CD14-positive monocyte (primary cell): ENCODE measurements around the gene GTF3C1. TPM values are rescaled to one million over a fixed set of nuclear protein-coding genes. Genes with fewer than 3 reads are reported as not detected.
A peak's percentile ranks its signal among the peaks of the same experiment; 100 is the strongest.

Source experiments
- DNase-seq, 3 donors: peaks; one replicate each; pipeline ENCODE4 v3.0.0-alpha.2; 2011 to 2022
- H2AFZ ChIP-seq: 2 replicates; pipeline ENCODE4 v1.6.0; 2012; ENCODE audit warnings: mild to moderate bottlenecking, low read depth, low read length, inconsistent platforms; ENCODE audit not compliant: insufficient read depth, poor library complexity, severe bottlenecking
- H3K27ac ChIP-seq, 2 donors: 1 replicate in 1 of 2; 2 replicates in 1 of 2; pipeline ENCODE4 v1.5.1; 2012 to 2013; ENCODE audit warnings: low read length in 2 of 2, control low read depth in 1 of 2, inconsistent platforms in 1 of 2, low read depth in 1 of 2, mild to moderate bottlenecking in 1 of 2
- H3K27me3 ChIP-seq, 2 donors: one replicate each; pipeline versions ENCODE4 v1.6.0 to v1.6.1; 2011 to 2013; ENCODE audit warnings: low read length in 2 of 2; ENCODE audit not compliant: control insufficient read depth in 2 of 2, insufficient read depth in 2 of 2
- H3K36me3 ChIP-seq, 2 donors: replicated peaks in 1 of 2; 1 replicate in 1 of 2; 2 replicates in 1 of 2; pipeline versions ENCODE4 v1.5.1 to v1.6.1; 2012 to 2013; ENCODE audit warnings: low read length in 2 of 2, control low read depth in 1 of 2, inconsistent platforms in 1 of 2, mild to moderate bottlenecking in 1 of 2; ENCODE audit not compliant: insufficient read depth in 2 of 2, control insufficient read depth in 1 of 2
- H3K4me1 ChIP-seq, 2 donors: 1 replicate in 1 of 2; 2 replicates in 1 of 2; pipeline versions ENCODE4 v1.5.1 to v1.6.1; 2012 to 2013; ENCODE audit warnings: low read length in 2 of 2, control low read depth in 1 of 2, inconsistent platforms in 1 of 2, mild to moderate bottlenecking in 1 of 2, moderate library complexity in 1 of 2; ENCODE audit not compliant: insufficient read depth in 2 of 2, control insufficient read depth in 1 of 2
- H3K4me2 ChIP-seq: replicated peaks from 2 replicates; pipeline ENCODE3; 2012; ENCODE audit warnings: low read length, moderate library complexity, mild to moderate bottlenecking; ENCODE audit not compliant: poor library complexity, severe bottlenecking; ENCODE audit errors: extremely low read depth
- H3K4me3 ChIP-seq, 3 experiments: fragments of 200-600 bp in 1 of 3; sonication (generic) in 1 of 3; replicated peaks in 1 of 3; 1 replicate in 2 of 3; 2 replicates in 1 of 3; pipeline ENCODE4 v1.5.1; 2011 to 2013; ENCODE audit warnings: low read length in 3 of 3, mild to moderate bottlenecking in 3 of 3, control low read depth in 2 of 3, low read depth in 2 of 3, inconsistent platforms in 1 of 3, moderate library complexity in 1 of 3
- H3K79me2 ChIP-seq: 2 replicates; pipeline ENCODE4 v1.6.0; 2012; ENCODE audit warnings: mild to moderate bottlenecking, control low read depth, inconsistent platforms, low read length, moderate library complexity; ENCODE audit not compliant: insufficient read depth
- H3K9ac ChIP-seq: 2 replicates; pipeline ENCODE4 v1.6.0; 2017; ENCODE audit warnings: low read length, mild to moderate bottlenecking; ENCODE audit not compliant: insufficient read depth, poor library complexity, severe bottlenecking
- H3K9me3 ChIP-seq, 2 donors: replicated peaks in 1 of 2; 1 replicate in 1 of 2; 2 replicates in 1 of 2; pipeline versions ENCODE4 v1.5.1 to v1.6.1; 2012 to 2013; ENCODE audit warnings: low read length in 2 of 2, control low read depth in 1 of 2; ENCODE audit not compliant: control insufficient read depth in 1 of 2, insufficient read depth in 1 of 2
- H4K20me1 ChIP-seq: 2 replicates; pipeline ENCODE4 v1.6.0; 2012; ENCODE audit warnings: mild to moderate bottlenecking, low read length, control low read depth, moderate library complexity; ENCODE audit not compliant: insufficient read depth
- H3K27ac Mint-ChIP-seq, 7 donors: one replicate each; pipeline ENCODE4 v1.8.0; 2020; ENCODE audit warnings: mild to moderate bottlenecking in 7 of 7, mixed read lengths in 7 of 7, moderate library complexity in 6 of 7, inconsistent platforms in 2 of 7
- H3K27me3 Mint-ChIP-seq, 3 donors: one replicate each; pipeline ENCODE4 v1.8.0; 2021 to 2022; ENCODE audit warnings: low read depth in 3 of 3, mild to moderate bottlenecking in 3 of 3, mixed read lengths in 3 of 3, moderate library complexity in 3 of 3, inconsistent platforms in 1 of 3
- H3K36me3 Mint-ChIP-seq, 2 donors: one replicate each; pipeline ENCODE4 v1.8.0; 2020; ENCODE audit warnings: mixed read lengths in 2 of 2, inconsistent platforms in 1 of 2, mild to moderate bottlenecking in 1 of 2
- H3K4me1 Mint-ChIP-seq: one replicate; pipeline ENCODE4 v1.8.0; 2020; ENCODE audit warnings: mild to moderate bottlenecking, mixed read lengths
- H3K4me3 Mint-ChIP-seq, 2 donors: one replicate each; pipeline ENCODE4 v1.8.0; 2020; ENCODE audit warnings: mild to moderate bottlenecking in 2 of 2, mixed read lengths in 2 of 2, moderate library complexity in 1 of 2
- H3K9me3 Mint-ChIP-seq, 7 donors: one replicate each; pipeline ENCODE4 v1.8.0; 2020 to 2022; ENCODE audit warnings: mixed read lengths in 7 of 7, mild to moderate bottlenecking in 6 of 7, moderate library complexity in 6 of 7, inconsistent platforms in 2 of 7
- CTCF ChIP-seq: fragments of 200-600 bp; IDR thresholded peaks from one replicate; pipeline ENCODE4 v1.8.0; 2022; ENCODE audit warnings: antibody characterized with exemption, mild to moderate bottlenecking
- WGBS: methylation state at CpG from one replicate; pipeline ENCODE4 v1.1.5; 2013; ENCODE audit warnings: missing lambda C conversion rate; ENCODE audit not compliant: insufficient coverage; 5-methylcytosine and 5-hydroxymethylcytosine counted together
- intact Hi-C, 2 donors: fragments of 100-400 bp; cut with micrococcal nuclease; formaldehyde crosslinking; loops; one replicate each; pipeline versions ENCODE4 v1.15.0 to v1.15.1; 2023
- polyA plus RNA-seq, 3 donors: library from polyadenylated mRNA; depleted of rRNA in 1 of 3; unstranded in 2 of 3; stranded (reverse) in 1 of 3; fragments of 300-500 nt in 2 of 3; fragments of >200 nt in 1 of 3; fragmentation: Illumina TruSeq in 2 of 3; gene quantifications; 1 replicate in 2 of 3; 2 replicates in 1 of 3; pipeline ENCODE4 v1.2.3, GENCODE V29; 2012 to 2021

Gene GTF3C1
- polyA plus RNA-seq, 3 donors, result 7.0 to 22.0 (median 12.8) TPM

DNA sequence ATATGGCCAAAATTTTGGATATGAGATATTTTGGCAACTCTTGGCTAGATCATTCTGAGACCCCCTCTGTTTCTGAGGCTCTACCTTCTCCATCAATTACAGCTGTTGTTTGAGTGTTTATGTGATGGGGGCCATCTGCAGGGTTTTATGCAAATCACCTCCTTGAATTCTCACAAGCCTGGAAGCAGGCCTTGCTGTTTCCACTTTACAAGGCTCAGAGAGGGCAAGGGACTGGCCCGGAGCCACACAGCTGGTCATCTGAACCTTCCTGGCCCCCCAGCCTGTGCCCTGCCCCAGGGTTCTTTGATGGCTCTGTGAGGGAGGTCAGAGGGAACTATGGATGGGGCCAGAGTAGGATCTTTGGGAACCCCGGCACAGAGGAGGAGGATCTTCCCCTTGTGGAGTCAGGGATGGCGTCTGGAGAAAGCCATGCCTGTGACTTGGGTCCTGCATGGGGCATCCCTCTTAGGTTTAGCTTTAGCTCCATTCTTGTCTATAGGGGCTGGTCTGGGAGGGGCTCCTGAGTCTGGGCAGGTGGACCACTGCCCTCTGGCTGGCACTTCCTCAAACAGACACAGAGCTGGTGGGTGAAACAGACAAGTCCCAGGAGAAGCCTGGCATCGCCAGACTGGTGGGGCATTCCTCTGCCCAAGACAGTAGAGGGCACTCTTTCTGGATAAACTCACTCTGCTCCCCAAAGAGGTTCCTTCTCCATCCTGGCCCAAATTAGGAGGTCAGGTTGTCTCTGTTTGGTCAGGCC is 121.5 kb downstream of the GTF3C1 start:
- Histone ChIP-seq H3K9me3 (no peaks in the 10 kb centered on the region), H3K36me3 (no peaks in the 10 kb centered on the region), H3K4me2 (no peak overlapping the region), H3K9ac (no peak overlapping the region), H3K4me3 (no peak overlapping the region), H3K27ac (no peak overlapping the region), H3K27me3 (peaks cover 0 to 7% of the 10 kb centered on the region in 2 donors), H3K79me2 (no peaks in the 10 kb centered on the region), H2AFZ (no peak overlapping the region), H4K20me1 (no peaks in the 10 kb centered on the region), H3K4me1 (peaks cover 23 to 30% of the 10 kb centered on the region in 2 donors)
- H3K4me3 Mint-ChIP-seq, result no peak overlapping the region
- no peak for TF ChIP-seq CTCF
- H3K36me3 Mint-ChIP-seq, result peaks cover 0 to 3% of the 10 kb centered on the region in 2 donors
- H3K27ac Mint-ChIP-seq, result peak overlapping the region in 1 of 7 donors; percentile 41
- 80% methylated on average over 1 of the region's 4 CpGs for WGBS
- peaks cover 39% of the 10 kb centered on the region for H3K4me1 Mint-ChIP-seq
- H3K9me3 Mint-ChIP-seq, result peaks cover 0 to 16% (median 3%) of the 10 kb centered on the region in 7 donors
- intact Hi-C loops, result no loop called here
- peaks cover 26 to 35% (median 29%) of the 10 kb centered on the region in 3 donors for H3K27me3 Mint-ChIP-seq
- no peak for DNase-seq

GRCh38 chr16:27427538-27427937 is 122.2 kb downstream of the GTF3C1 start:
- Histone ChIP-seq H3K27me3 (peaks cover 0 to 6% of the 10 kb centered on the region in 2 donors), H3K9me3 (peaks cover 0 to 6% of the 10 kb centered on the region in 2 donors), H3K9ac (no peak overlapping the region), H3K4me1 (peaks cover 23 to 30% of the 10 kb centered on the region in 2 donors), H3K27ac (no peak overlapping the region), H3K4me3 (no peak overlapping the region), H4K20me1 (no peaks in the 10 kb centered on the region), H3K4me2 (no peak overlapping the region), H3K79me2 (no peaks in the 10 kb centered on the region), H3K36me3 (no peaks in the 10 kb centered on the region), H2AFZ (no peak overlapping the region)
- H3K27ac Mint-ChIP-seq, result peak overlapping the region in 2 of 7 donors; percentile 46 to 66
- intact Hi-C loops, result loop anchor here in 1 of 2 donors (2.0 kb wide), 1 partner anchor 25 kb away; the partner anchor contains the start of gene IL21R
- peaks cover 0 to 3% of the 10 kb centered on the region in 2 donors for H3K36me3 Mint-ChIP-seq
- no peak for TF ChIP-seq CTCF
- H3K4me3 Mint-ChIP-seq, result no peak overlapping the region
- H3K9me3 Mint-ChIP-seq, result peaks cover 2 to 21% (median 8%) of the 10 kb centered on the region in 7 donors
- no CpG with 5 or more reads among the region's 5 CpGs for WGBS
- no peak for DNase-seq
- H3K4me1 Mint-ChIP-seq, result peaks cover 33% of the 10 kb centered on the region
- H3K27me3 Mint-ChIP-seq, result peaks cover 22 to 28% (median 25%) of the 10 kb centered on the region in 3 donors
